Uterus (tissue), 4 donors: ENCODE results near the gene ENKUR. TPM values are rescaled to one million over a fixed set of nuclear protein-coding genes. Genes with fewer than 3 reads are reported as not detected.
"Not testable (repeated sequence)": the region's sequence is repeated elsewhere in the genome, so short reads cannot be mapped to it uniquely, and the experiment has no call there.

Source experiments
- DNase-seq, 2 donors: peaks; one replicate each; pipeline ENCODE4 v3.0.0-alpha.2; 2019 to 2020
- H3K27ac ChIP-seq, 2 donors: fragments of 200-600 bp; sonication (generic); 1 replicate in 1 of 2; 2 replicates in 1 of 2; pipeline ENCODE4 v1.5.1; 2016 to 2018
- H3K27me3 ChIP-seq, 2 donors: fragments of 200-600 bp; sonication (generic); one replicate each; pipeline ENCODE4 v1.5.1; 2018 to 2019; ENCODE audit warnings: control low read depth in 1 of 2
- H3K36me3 ChIP-seq, 2 donors: fragments of 200-600 bp; sonication (generic); one replicate each; pipeline ENCODE4 v1.5.1; 2019; ENCODE audit warnings: control low read depth in 1 of 2
- H3K4me1 ChIP-seq, 2 donors: fragments of 200-600 bp; sonication (generic); one replicate each; pipeline ENCODE4 v1.5.1; 2018 to 2019; ENCODE audit warnings: control low read depth in 1 of 2
- H3K4me3 ChIP-seq, 2 donors: fragments of 200-600 bp; sonication (generic); 1 replicate in 1 of 2; 2 replicates in 1 of 2; pipeline ENCODE4 v1.5.1; 2018 to 2019; ENCODE audit warnings: mild to moderate bottlenecking in 1 of 2
- H3K9me3 ChIP-seq, 2 donors: fragments of 200-600 bp; sonication (generic); one replicate each; pipeline ENCODE4 v1.5.1; 2019; ENCODE audit warnings: control low read depth in 1 of 2
- CTCF ChIP-seq, 4 experiments: fragments of 200-600 bp in 2 of 4; fragments of 450-650 bp in 2 of 4; sonication (generic) in 2 of 4; IDR thresholded peaks; one replicate each; pipeline ENCODE4 v1.5.1; 2016 to 2019; ENCODE audit warnings: antibody characterized with exemption in 4 of 4, mild to moderate bottlenecking in 2 of 4, moderate library complexity in 1 of 4
- POLR2A ChIP-seq, 2 donors: fragments of 450-650 bp; IDR thresholded peaks; one replicate each; pipeline ENCODE4 v1.6.1; 2016; ENCODE audit warnings: antibody characterized with exemption in 2 of 2, mild to moderate bottlenecking in 1 of 2, moderate library complexity in 1 of 2
- intact Hi-C: fragments of 100-400 bp; cut with DNase I; formaldehyde crosslinking; loops from one replicate; pipeline ENCODE4 v1.15.1; 2023; ENCODE audit warnings: low total_unique reads
- total RNA-seq, 4 donors: library from RNA; depleted of rRNA in 3 of 4; stranded (reverse); fragments of >200 nt in 3 of 4; gene quantifications; one replicate each; pipeline versions ENCODE4 v1.1.0 to v1.2.4, GENCODE V29; 2014 to 2023
- donor health status: DM: yes; HTN: yes; CAD: no.

ENKUR gene
- total RNA-seq, 4 donors from 2014 or later: 0.73 to 10.0 (median 2.3) TPM; not detected in 1

- H3K4me3 ChIP-seq: no peak overlapping the region
- H3K9me3 ChIP-seq: no peaks in the 10 kb centered on the region
- no peaks in the 10 kb centered on the region for H3K4me1 ChIP-seq
- intact Hi-C loops: loop anchor here (10.0 kb wide), 1 partner anchor 233 kb away; the partner anchor contains the start of gene ARHGAP21
- H3K27ac ChIP-seq: peak overlapping the region; percentile 65 to 81
- no peaks in the 10 kb centered on the region for H3K36me3 ChIP-seq
- no peak for DNase-seq
- H3K27me3 ChIP-seq: no peaks in the 10 kb centered on the region
- no peak for TF ChIP-seq POLR2A (IDR thresholded peaks at IDR 0.05)
- no peak for TF ChIP-seq CTCF (IDR thresholded peaks at IDR 0.05)
Observed at GRCh38 chr10:24958091-24958720, 57.8 kb downstream of the ENKUR start.

DNA sequence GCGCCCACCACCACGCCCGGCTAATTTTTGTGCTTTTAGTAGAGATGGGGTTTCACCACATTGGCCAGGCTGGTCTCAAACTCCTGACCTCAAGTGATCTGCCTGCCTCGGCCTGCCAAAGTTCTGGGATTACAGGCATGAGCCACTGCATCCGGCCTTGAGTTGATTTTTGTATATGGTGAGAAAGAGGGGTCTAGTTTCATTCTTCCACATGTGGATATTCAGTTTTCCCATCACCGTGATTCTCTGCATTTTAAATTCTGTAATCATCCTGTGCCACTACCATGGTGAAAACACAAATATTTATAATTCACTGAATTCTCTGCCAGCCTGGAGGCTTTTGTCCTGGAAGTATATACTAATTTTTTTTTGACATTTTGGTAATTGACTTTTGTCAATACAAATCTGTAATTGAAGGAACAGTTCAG is 58.3 kb downstream of the ENKUR start:
- intact Hi-C loops: loop anchor here (10.0 kb wide), 1 partner anchor 233 kb away; the partner anchor contains the start of gene ARHGAP21

DNA sequence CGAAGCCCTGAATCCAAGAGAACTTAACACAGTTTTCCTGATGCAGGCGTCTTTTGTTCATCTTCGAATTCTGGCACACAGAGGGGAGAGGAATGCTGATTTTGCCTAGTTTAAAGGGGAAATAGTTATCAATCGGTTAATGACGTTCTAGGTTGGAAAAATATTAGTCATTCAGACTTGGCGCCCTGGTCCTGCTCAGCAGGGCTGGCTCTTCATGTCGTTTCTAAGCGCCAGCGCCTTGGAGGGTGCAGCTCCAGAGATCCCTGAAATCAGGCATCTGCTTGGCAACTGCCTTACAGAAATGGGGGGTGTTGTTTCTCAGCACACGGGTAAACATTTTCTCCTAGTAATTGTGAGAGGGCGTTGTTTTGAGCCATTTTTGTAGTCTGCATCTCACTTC is 62.3 kb downstream of the ENKUR start:
- Histone ChIP-seq H3K27me3 (no peaks in the 10 kb centered on the region), H3K36me3 (no peaks in the 10 kb centered on the region), H3K9me3 (no peaks in the 10 kb centered on the region), H3K4me1 (no peaks in the 10 kb centered on the region), H3K4me3 (peak overlapping the region in 1 of 2 donors; percentile 66), H3K27ac (peak overlapping the region; percentile 92 to 95)
- intact Hi-C loops: loop anchor here (10.0 kb wide), 1 partner anchor 229 kb away; the partner anchor contains the start of gene ARHGAP21
- no peak for DNase-seq
- TF ChIP-seq CTCF (IDR thresholded peaks at IDR 0.05) (no peak), POLR2A (IDR thresholded peaks at IDR 0.05) (no peak)

More for the DNA sequence above, 58.3 kb downstream of the ENKUR start:
- not testable (repeated sequence) for H3K27me3 ChIP-seq, H3K4me3 ChIP-seq, H3K36me3 ChIP-seq, DNase-seq, H3K4me1 ChIP-seq, H3K9me3 ChIP-seq
- peak overlapping the region; percentile 65 to 81 for H3K27ac ChIP-seq

- peak overlapping the region; percentile 52 to 66 for H3K4me3 ChIP-seq
- intact Hi-C loops: loop anchor here (10.0 kb wide), 1 partner anchor 228 kb away; the partner anchor contains the start of gene ARHGAP21
- TF ChIP-seq POLR2A (IDR thresholded peaks at IDR 0.05) (peak in 1 of 2 donors; percentile 19), CTCF (IDR thresholded peaks at IDR 0.05) (peak in 1 of 4 experiments; percentile 41)
- no peaks in the 10 kb centered on the region for H3K9me3 ChIP-seq
- H3K36me3 ChIP-seq: no peaks in the 10 kb centered on the region
- peak; percentile 59 to 60 for DNase-seq
- H3K27ac ChIP-seq: peak overlapping the region; percentile 92 to 95
- H3K4me1 ChIP-seq: no peaks in the 10 kb centered on the region
- no peaks in the 10 kb centered on the region for H3K27me3 ChIP-seq
Observed at GRCh38 chr10:24952707-24953645, 63.0 kb downstream of the ENKUR start.

GRCh38 chr10:24952143-24952706 is 63.7 kb downstream of the ENKUR start, which contains the start of gene PRTFDC1:
Gene PRTFDC1, minus strand, starts transcription at chr10:24952606. Its CDS starts 31 bp downstream, at chr10:24952575.
- Histone ChIP-seq H3K4me1 (no peaks in the 10 kb centered on the region), H3K9me3 (no peaks in the 10 kb centered on the region), H3K27me3 (no peaks in the 10 kb centered on the region), H3K27ac (peak within 1 kb of the TSS; percentile 92 to 95), H3K36me3 (no peaks in the 10 kb centered on the region), H3K4me3 (peak within 1 kb of the TSS; percentile 52 to 66)
- TF ChIP-seq CTCF (IDR thresholded peaks at IDR 0.05) (peak in 2 of 4 experiments; percentile 2 to 22), POLR2A (IDR thresholded peaks at IDR 0.05) (no peak)
- DNase-seq: peak; percentile 53 to 63
- intact Hi-C loops: loop anchor here (10.0 kb wide), 1 partner anchor 227 kb away; the partner anchor contains the start of gene ARHGAP21
